GM23338 (cell line): ENCODE measurements around the gene PANK1.

Experiments
- CREB1 ChIP-seq: fragments of 250-450 bp; sonication (Bioruptor Pico); IDR thresholded peaks from 2 replicates; pipeline ENCODE4 v1.5.0; 2020; ENCODE audit warnings: low read depth, mild to moderate bottlenecking, moderate library complexity
- EZH2 ChIP-seq: fragments of 200-600 bp; sonication (generic); IDR thresholded peaks from one replicate; pipeline ENCODE4 v1.8.0; 2017; ENCODE audit warnings: antibody characterized with exemption, mild to moderate bottlenecking, low read depth; ENCODE audit not compliant: unreplicated experiment
- EZH2phosphoT487 ChIP-seq: fragments of 200-600 bp; sonication (generic); IDR thresholded peaks from one replicate; pipeline ENCODE4 v1.8.1; 2018; ENCODE audit warnings: antibody characterized with exemption; ENCODE audit not compliant: unreplicated experiment
- JUNB ChIP-seq: IDR thresholded peaks from one replicate; pipeline ENCODE4 v1.6.1; 2016; ENCODE audit warnings: antibody characterized with exemption; ENCODE audit not compliant: unreplicated experiment
- NANOG ChIP-seq: IDR thresholded peaks from 2 replicates; pipeline ENCODE4 v1.6.1; 2016; ENCODE audit warnings: antibody characterized with exemption, borderline replicate concordance
- POLR2AphosphoS5 ChIP-seq: IDR thresholded peaks from 2 replicates; pipeline ENCODE4 v1.6.1; 2016; ENCODE audit warnings: antibody characterized with exemption, low read depth
- STAT1 ChIP-seq: IDR thresholded peaks from one replicate; pipeline ENCODE4 v1.6.1; 2016; ENCODE audit warnings: antibody characterized with exemption; ENCODE audit not compliant: unreplicated experiment
- ZNF331 ChIP-seq: fragments of 250-450 bp; sonication (Bioruptor Pico); IDR thresholded peaks from 2 replicates; pipeline ENCODE4 v1.5.0; 2020; ENCODE audit warnings: low read depth, mild to moderate bottlenecking, moderate library complexity
- TF ChIP-seq, protein P1 (sequence below), 2 experiments: fragments of 200-600 bp in 1 of 2; sonication (generic) in 1 of 2; conservative IDR thresholded peaks; 2 replicates each; pipeline versions ENCODE4 v1.5.1 to v1.6.1; 2016 to 2017; ENCODE audit warnings: antibody characterized with exemption in 2 of 2, low read depth in 2 of 2, mild to moderate bottlenecking in 2 of 2, moderate library complexity in 1 of 2
- TF ChIP-seq, protein P2 (sequence below): IDR thresholded peaks from one replicate; pipeline ENCODE4 v1.6.1; 2018; ENCODE audit warnings: antibody characterized with exemption; ENCODE audit not compliant: unreplicated experiment
- TF ChIP-seq, protein P3 (sequence below): IDR thresholded peaks from 2 replicates; pipeline ENCODE4 v1.6.1; 2016; ENCODE audit warnings: antibody characterized with exemption

DNA sequence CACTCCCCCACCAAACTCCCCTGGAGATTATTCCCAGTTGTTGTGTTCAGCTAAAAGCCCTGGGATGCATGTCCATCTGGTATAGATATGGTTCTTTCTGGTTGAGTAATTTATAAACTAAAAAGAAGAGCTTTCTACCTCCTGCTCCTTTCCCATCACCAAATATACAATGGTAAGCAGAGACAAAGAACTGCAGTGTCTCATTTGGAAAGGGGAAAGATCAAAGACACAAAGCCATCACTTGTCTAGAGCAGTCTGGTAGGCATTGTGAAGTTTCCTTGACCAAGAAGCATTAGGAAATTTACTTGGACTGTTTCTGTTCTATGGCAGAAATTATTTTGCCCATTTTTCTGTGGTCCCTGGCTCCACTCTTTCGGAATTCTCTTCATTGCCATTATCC is 24.9 kb upstream of the PANK1 start:
- TF ChIP-seq, protein P1, sequence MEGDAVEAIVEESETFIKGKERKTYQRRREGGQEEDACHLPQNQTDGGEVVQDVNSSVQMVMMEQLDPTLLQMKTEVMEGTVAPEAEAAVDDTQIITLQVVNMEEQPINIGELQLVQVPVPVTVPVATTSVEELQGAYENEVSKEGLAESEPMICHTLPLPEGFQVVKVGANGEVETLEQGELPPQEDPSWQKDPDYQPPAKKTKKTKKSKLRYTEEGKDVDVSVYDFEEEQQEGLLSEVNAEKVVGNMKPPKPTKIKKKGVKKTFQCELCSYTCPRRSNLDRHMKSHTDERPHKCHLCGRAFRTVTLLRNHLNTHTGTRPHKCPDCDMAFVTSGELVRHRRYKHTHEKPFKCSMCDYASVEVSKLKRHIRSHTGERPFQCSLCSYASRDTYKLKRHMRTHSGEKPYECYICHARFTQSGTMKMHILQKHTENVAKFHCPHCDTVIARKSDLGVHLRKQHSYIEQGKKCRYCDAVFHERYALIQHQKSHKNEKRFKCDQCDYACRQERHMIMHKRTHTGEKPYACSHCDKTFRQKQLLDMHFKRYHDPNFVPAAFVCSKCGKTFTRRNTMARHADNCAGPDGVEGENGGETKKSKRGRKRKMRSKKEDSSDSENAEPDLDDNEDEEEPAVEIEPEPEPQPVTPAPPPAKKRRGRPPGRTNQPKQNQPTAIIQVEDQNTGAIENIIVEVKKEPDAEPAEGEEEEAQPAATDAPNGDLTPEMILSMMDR (conservative IDR thresholded peaks at IDR 0.05; ENCODE audit: low read depth in 2 of 2): no peak
- TF ChIP-seq POLR2AphosphoS5 (no peak), EZH2 (no peak), CREB1 (CRISPR knock-in tag) (no peak), EZH2phosphoT487 (no peak), JUNB (no peak), NANOG (no peak), ZNF331 (CRISPR knock-in tag) (no peak), STAT1 (no peak)
- TF ChIP-seq, protein P2, sequence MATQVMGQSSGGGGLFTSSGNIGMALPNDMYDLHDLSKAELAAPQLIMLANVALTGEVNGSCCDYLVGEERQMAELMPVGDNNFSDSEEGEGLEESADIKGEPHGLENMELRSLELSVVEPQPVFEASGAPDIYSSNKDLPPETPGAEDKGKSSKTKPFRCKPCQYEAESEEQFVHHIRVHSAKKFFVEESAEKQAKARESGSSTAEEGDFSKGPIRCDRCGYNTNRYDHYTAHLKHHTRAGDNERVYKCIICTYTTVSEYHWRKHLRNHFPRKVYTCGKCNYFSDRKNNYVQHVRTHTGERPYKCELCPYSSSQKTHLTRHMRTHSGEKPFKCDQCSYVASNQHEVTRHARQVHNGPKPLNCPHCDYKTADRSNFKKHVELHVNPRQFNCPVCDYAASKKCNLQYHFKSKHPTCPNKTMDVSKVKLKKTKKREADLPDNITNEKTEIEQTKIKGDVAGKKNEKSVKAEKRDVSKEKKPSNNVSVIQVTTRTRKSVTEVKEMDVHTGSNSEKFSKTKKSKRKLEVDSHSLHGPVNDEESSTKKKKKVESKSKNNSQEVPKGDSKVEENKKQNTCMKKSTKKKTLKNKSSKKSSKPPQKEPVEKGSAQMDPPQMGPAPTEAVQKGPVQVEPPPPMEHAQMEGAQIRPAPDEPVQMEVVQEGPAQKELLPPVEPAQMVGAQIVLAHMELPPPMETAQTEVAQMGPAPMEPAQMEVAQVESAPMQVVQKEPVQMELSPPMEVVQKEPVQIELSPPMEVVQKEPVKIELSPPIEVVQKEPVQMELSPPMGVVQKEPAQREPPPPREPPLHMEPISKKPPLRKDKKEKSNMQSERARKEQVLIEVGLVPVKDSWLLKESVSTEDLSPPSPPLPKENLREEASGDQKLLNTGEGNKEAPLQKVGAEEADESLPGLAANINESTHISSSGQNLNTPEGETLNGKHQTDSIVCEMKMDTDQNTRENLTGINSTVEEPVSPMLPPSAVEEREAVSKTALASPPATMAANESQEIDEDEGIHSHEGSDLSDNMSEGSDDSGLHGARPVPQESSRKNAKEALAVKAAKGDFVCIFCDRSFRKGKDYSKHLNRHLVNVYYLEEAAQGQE: no peak
- TF ChIP-seq, protein P3, sequence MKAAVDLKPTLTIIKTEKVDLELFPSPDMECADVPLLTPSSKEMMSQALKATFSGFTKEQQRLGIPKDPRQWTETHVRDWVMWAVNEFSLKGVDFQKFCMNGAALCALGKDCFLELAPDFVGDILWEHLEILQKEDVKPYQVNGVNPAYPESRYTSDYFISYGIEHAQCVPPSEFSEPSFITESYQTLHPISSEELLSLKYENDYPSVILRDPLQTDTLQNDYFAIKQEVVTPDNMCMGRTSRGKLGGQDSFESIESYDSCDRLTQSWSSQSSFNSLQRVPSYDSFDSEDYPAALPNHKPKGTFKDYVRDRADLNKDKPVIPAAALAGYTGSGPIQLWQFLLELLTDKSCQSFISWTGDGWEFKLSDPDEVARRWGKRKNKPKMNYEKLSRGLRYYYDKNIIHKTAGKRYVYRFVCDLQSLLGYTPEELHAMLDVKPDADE: no peak
